OCI-LY3 (cell line): ENCODE results near the gene STAT5B.

ENCODE experiments used
- CTCF ChIP-seq: fragments of 200-600, 300-600 bp; sonication (generic); IDR thresholded peaks from 2 replicates; pipeline ENCODE4 v1.5.1; 2014; ENCODE audit warnings: antibody characterized with exemption, low read length, low read depth
- EZH2phosphoT487 ChIP-seq: fragments of 200-600 bp; shearing (Covaris generic); IDR thresholded peaks from 2 replicates; pipeline ENCODE4 v1.6.1; 2018; ENCODE audit warnings: antibody characterized with exemption, mixed run types, low read depth

GRCh38 chr17:42306385-42306667, 30.1 kb upstream of the STAT5B start:
- TF ChIP-seq CTCF (no peak), EZH2phosphoT487 (no peak)
